SK-N-SH (cell line): ENCODE results near the gene BOK. TPM values are rescaled to one million over a fixed set of nuclear protein-coding genes. Genes with fewer than 3 reads are reported as not detected.

Experiments
- CTCF ChIA-PET: fragments of 300-600, 350-600 bp; formaldehyde crosslinking; extraction: SDS; loops from one replicate; lab custom pipeline; 2021; lab: Yijun Ruan, JAX
- POLR2A ChIA-PET: fragments of 350-600 bp; sonication (Branson Sonifier 250); formaldehyde crosslinking; extraction: SDS; loops from one replicate; lab custom pipeline; 2020; ENCODE audit warnings: antibody characterized with exemption, inconsistent platforms; lab: Yijun Ruan, JAX
- DNase-seq: peaks from one replicate; pipeline ENCODE4 v3.0.0; 2012
- H2AFZ ChIP-seq: fragments of 200-600 bp; sonication (generic); 2 replicates; pipeline ENCODE4 v1.8.1; 2016; ENCODE audit warnings: antibody characterized with exemption, mild to moderate bottlenecking, low read depth
- H3F3A ChIP-seq: fragments of 200-600 bp; sonication (generic); replicated peaks from 2 replicates; pipeline ENCODE3; 2016; ENCODE audit warnings: antibody characterized with exemption, mild to moderate bottlenecking; ENCODE audit not compliant: insufficient read depth
- H3K27ac ChIP-seq, 2 experiments: fragments of 200-500 bp in 1 of 2; fragments of 200-600 bp in 1 of 2; sonication (Bioruptor generic) in 1 of 2; sonication (generic), shearing (Covaris generic) in 1 of 2; 2 replicates each; pipeline versions ENCODE4 v1.5.1 to v1.6.1; 2014 to 2016; ENCODE audit warnings: low read depth in 2 of 2, inconsistent platforms in 1 of 2, low read length in 1 of 2, mild to moderate bottlenecking in 1 of 2, mixed read lengths in 1 of 2
- H3K27me3 ChIP-seq: fragments of 200-600 bp; sonication (generic), shearing (Covaris generic); 2 replicates; pipeline ENCODE4 v1.6.1; 2016; ENCODE audit warnings: mixed run types; ENCODE audit not compliant: insufficient read depth
- H3K36me3 ChIP-seq, 2 experiments: fragments of 200-500 bp in 1 of 2; fragments of 200-600 bp in 1 of 2; sonication (Bioruptor generic) in 1 of 2; sonication (generic) in 1 of 2; replicated peaks in 1 of 2; 2 replicates each; pipeline versions ENCODE3 to v1.5.1; 2014 to 2016; ENCODE audit warnings: low read length in 1 of 2, mild to moderate bottlenecking in 1 of 2; ENCODE audit not compliant: insufficient read depth in 2 of 2, control insufficient read depth in 1 of 2
- H3K4me1 ChIP-seq, 2 experiments: fragments of 200-500 bp in 1 of 2; fragments of 200-600 bp in 1 of 2; sonication (Bioruptor generic) in 1 of 2; sonication (generic), shearing (Covaris generic) in 1 of 2; 2 replicates each; pipeline versions ENCODE4 v1.5.1 to v1.6.1; 2014 to 2016; ENCODE audit warnings: low read depth in 1 of 2, low read length in 1 of 2, mixed run types in 1 of 2; ENCODE audit not compliant: insufficient read depth in 2 of 2, control insufficient read depth in 1 of 2
- H3K4me2 ChIP-seq: fragments of 200-600 bp; sonication (generic), shearing (Covaris generic); 2 replicates; pipeline ENCODE4 v1.6.1; 2017; ENCODE audit warnings: mixed run types
- H3K4me3 ChIP-seq, 2 experiments: fragments of 200-500 bp in 1 of 2; fragments of 200-600 bp in 1 of 2; sonication (Bioruptor generic) in 1 of 2; sonication (generic), shearing (Covaris generic) in 1 of 2; 2 replicates each; pipeline versions ENCODE4 v1.5.1 to v1.8.1; 2014 to 2016; ENCODE audit warnings: low read depth in 2 of 2, inconsistent platforms in 1 of 2, low read length in 1 of 2, mild to moderate bottlenecking in 1 of 2, mixed read lengths in 1 of 2, moderate library complexity in 1 of 2
- H3K79me2 ChIP-seq: fragments of 200-600 bp; sonication (generic); 2 replicates; pipeline ENCODE4 v1.8.1; 2017; ENCODE audit warnings: mild to moderate bottlenecking; ENCODE audit not compliant: insufficient read depth
- H3K9ac ChIP-seq: fragments of 200-600 bp; sonication (generic); 2 replicates; pipeline ENCODE4 v1.6.1; 2017; ENCODE audit warnings: mixed run types
- H3K9me2 ChIP-seq: fragments of 200-600 bp; sonication (generic); 2 replicates; pipeline ENCODE4 v1.6.1; 2017; ENCODE audit warnings: mixed run types
- H3K9me3 ChIP-seq: fragments of 200-600 bp; sonication (generic); 2 replicates; pipeline ENCODE4 v1.6.1; 2017; ENCODE audit warnings: mixed run types, mild to moderate bottlenecking, moderate library complexity
- H4K20me1 ChIP-seq: fragments of 200-600 bp; sonication (generic); 2 replicates; pipeline ENCODE4 v1.6.1; 2017; ENCODE audit warnings: mild to moderate bottlenecking, mixed run types; ENCODE audit not compliant: insufficient read depth
- CHD2 ChIP-seq: fragments of 150-350 bp; IDR thresholded peaks from 2 replicates; pipeline ENCODE4 v1.6.1; 2018; ENCODE audit warnings: low read length; ENCODE audit not compliant: partially characterized antibody
- ELF1 ChIP-seq: IDR thresholded peaks from 2 replicates; pipeline ENCODE4 v1.4.0; 2012
- EZH2phosphoT487 ChIP-seq: fragments of 200-600 bp; sonication (generic); IDR thresholded peaks from 2 replicates; pipeline ENCODE4 v1.6.1; 2017; ENCODE audit warnings: low read depth, mixed run types, mild to moderate bottlenecking, antibody characterized with exemption, moderate library complexity, borderline replicate concordance
- FOXJ3 ChIP-seq: sonication (generic); formaldehyde crosslinking; IDR thresholded peaks from 2 replicates; pipeline ENCODE4 v1.5.1; 2020; ENCODE audit warnings: mild to moderate bottlenecking, missing genetic modification reagents
- GABPA ChIP-seq: IDR thresholded peaks from 2 replicates; pipeline ENCODE4 v1.4.0; 2012; ENCODE audit warnings: low read depth, mild to moderate bottlenecking
- GATA2 ChIP-seq: sonication (generic); formaldehyde crosslinking; IDR thresholded peaks from 2 replicates; pipeline ENCODE4 v1.5.0; 2020; ENCODE audit warnings: mild to moderate bottlenecking, missing genetic modification reagents
- MEF2A ChIP-seq: IDR thresholded peaks from 2 replicates; pipeline ENCODE4 v1.4.0; 2012; ENCODE audit warnings: low read depth, borderline replicate concordance
- POLR2AphosphoS5 ChIP-seq: IDR thresholded peaks from 2 replicates; pipeline ENCODE4 v1.6.1; 2012; ENCODE audit warnings: low read depth, low read length
- RAD21 ChIP-seq: IDR thresholded peaks from 2 replicates; pipeline ENCODE4 v1.6.1; 2012; ENCODE audit warnings: mild to moderate bottlenecking, low read length
- RCOR1 ChIP-seq: fragments of 150-350 bp; IDR thresholded peaks from 2 replicates; pipeline ENCODE4 v1.6.1; 2017; ENCODE audit warnings: antibody characterized with exemption, low read length
- RXRA ChIP-seq: IDR thresholded peaks from 2 replicates; pipeline ENCODE4 v1.4.0; 2012; ENCODE audit warnings: low read depth, mild to moderate bottlenecking, borderline replicate concordance
- SIN3A ChIP-seq: IDR thresholded peaks from 2 replicates; pipeline ENCODE4 v1.6.1; 2012; ENCODE audit warnings: low read depth, mild to moderate bottlenecking, low read length, moderate library complexity, borderline replicate concordance
- SMC3 ChIP-seq: IDR thresholded peaks from 2 replicates; pipeline ENCODE4 v1.6.1; 2012; ENCODE audit warnings: low read depth, low read length, improper control_type of control experiment
- TAF1 ChIP-seq: IDR thresholded peaks from 2 replicates; pipeline ENCODE4 v1.6.1; 2012; ENCODE audit warnings: low read depth, mild to moderate bottlenecking, low read length, moderate library complexity, borderline replicate concordance
- TCF12 ChIP-seq: IDR thresholded peaks from 2 replicates; pipeline ENCODE4 v1.4.0; 2012
- TEAD4 ChIP-seq: IDR thresholded peaks from 2 replicates; pipeline ENCODE4 v1.4.0; 2012; ENCODE audit warnings: mild to moderate bottlenecking, borderline replicate concordance; ENCODE audit not compliant: insufficient read depth
- YY1 ChIP-seq: IDR thresholded peaks from 2 replicates; pipeline ENCODE4 v1.4.0; 2012; ENCODE audit warnings: low read depth, mild to moderate bottlenecking
- WGBS: methylation state at CpG from one replicate; pipeline ENCODE4 v1.1.6; 2017; ENCODE audit warnings: low lambda C conversion rate; 5-methylcytosine and 5-hydroxymethylcytosine counted together
- polyA plus RNA-seq, 3 experiments: library from polyadenylated mRNA; depleted of rRNA; stranded (reverse); fragments of >200 nt; gene quantifications; 2 replicates each; pipeline ENCODE4 v1.2.3, GENCODE V29; 2012
- TF ChIP-seq, protein P1 (sequence below): IDR thresholded peaks from 2 replicates; pipeline ENCODE4 v1.4.0; 2012; ENCODE audit warnings: low read depth, borderline replicate concordance
- TF ChIP-seq, protein P2 (sequence below): IDR thresholded peaks from 2 replicates; pipeline ENCODE4 v1.4.0; 2012; ENCODE audit warnings: low read depth
- TF ChIP-seq, protein P3 (sequence below): fragments of 150-350 bp; IDR thresholded peaks from 2 replicates; pipeline ENCODE4 v1.6.1; 2016; ENCODE audit warnings: mild to moderate bottlenecking, low read depth, low read length

BOK gene
- polyA plus RNA-seq, 1 of the 3 experiments (the other 2 are of a cell fraction), result 1.7 TPM

DNA sequence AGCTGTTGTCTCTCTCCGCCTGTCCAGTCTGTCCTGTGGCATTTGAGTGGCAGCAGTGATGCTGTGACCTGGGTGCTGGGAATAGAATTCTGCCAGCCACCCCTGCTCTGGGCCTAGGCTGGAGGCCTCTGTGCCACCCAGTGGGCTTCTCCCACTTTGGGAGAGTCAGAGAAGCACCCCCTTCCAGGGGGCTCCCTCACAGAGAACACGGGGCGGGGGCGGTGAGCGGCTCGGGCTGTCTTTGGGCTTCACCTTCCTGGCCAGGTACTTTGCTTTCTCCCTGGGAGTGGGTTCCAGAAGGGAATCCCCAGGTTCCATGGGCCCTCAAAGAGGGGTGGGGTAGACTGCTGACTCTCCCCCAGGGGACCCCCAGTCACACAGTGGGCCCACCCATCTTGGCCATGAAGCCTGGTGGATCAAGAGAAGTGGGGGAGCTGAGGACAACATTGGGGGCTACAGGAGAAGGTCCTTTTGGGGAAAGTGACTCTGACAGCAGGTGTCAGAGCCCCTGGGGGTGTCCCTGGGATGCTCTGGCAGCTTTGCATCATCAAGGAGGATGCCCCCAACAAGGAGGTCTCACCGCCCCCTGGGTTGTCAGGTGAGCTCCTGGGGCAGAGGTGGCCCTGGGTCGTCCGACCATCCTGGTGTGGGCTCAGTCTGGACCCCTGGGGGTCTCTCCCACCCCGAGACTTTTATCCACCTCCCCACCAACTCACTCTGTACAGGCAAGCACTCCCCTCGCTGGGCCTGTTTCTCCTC is 18.8 kb upstream of the BOK start:
- no peak for DNase-seq

DNA sequence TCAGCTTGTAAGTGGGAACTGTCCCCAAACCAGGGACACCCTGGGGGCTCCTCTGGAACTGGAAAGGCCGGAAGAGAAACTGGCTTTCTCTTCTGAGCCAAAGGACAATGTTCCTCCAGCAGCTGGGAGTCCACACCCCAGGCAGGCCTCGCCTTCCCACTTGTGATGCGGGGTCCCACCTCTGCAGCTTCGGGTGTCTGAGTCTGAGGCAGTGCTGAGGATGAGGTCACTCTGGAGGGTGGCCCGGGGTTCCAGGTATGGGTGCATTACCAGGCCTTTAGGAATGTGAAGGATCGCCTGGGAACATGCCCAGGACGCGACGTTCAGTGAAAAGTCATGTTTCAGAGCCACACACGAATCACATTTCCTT is 18.2 kb upstream of the BOK start:
- ChIA-PET POLR2A (no interaction called here), CTCF (interaction anchor here (1.0 kb wide), 1 partner anchor 119 kb away, joined by 4 read pairs; no protein-coding TSS in a partner anchor)
- H4K20me1 ChIP-seq, result no peaks in the 10 kb centered on the region
- TF ChIP-seq EZH2phosphoT487, result no peak
- TF ChIP-seq RAD21, result no peak
- no peak for TF ChIP-seq GABPA
- TF ChIP-seq FOXJ3 (CRISPR knock-in tag), result no peak
- no peak for TF ChIP-seq SIN3A
- no peak for TF ChIP-seq TEAD4
- TF ChIP-seq TAF1, result no peak
- no peak for TF ChIP-seq TCF12
- TF ChIP-seq YY1, result no peak
- TF ChIP-seq ELF1, result no peak
- TF ChIP-seq, protein P1, sequence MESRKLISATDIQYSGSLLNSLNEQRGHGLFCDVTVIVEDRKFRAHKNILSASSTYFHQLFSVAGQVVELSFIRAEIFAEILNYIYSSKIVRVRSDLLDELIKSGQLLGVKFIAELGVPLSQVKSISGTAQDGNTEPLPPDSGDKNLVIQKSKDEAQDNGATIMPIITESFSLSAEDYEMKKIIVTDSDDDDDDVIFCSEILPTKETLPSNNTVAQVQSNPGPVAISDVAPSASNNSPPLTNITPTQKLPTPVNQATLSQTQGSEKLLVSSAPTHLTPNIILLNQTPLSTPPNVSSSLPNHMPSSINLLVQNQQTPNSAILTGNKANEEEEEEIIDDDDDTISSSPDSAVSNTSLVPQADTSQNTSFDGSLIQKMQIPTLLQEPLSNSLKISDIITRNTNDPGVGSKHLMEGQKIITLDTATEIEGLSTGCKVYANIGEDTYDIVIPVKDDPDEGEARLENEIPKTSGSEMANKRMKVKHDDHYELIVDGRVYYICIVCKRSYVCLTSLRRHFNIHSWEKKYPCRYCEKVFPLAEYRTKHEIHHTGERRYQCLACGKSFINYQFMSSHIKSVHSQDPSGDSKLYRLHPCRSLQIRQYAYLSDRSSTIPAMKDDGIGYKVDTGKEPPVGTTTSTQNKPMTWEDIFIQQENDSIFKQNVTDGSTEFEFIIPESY, result no peak
- no peak for TF ChIP-seq RCOR1
- TF ChIP-seq SMC3, result no peak
- TF ChIP-seq RXRA, result no peak
- TF ChIP-seq, protein P2, sequence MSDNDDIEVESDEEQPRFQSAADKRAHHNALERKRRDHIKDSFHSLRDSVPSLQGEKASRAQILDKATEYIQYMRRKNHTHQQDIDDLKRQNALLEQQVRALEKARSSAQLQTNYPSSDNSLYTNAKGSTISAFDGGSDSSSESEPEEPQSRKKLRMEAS, result no peak
- no peak for TF ChIP-seq POLR2AphosphoS5
- TF ChIP-seq, protein P3, sequence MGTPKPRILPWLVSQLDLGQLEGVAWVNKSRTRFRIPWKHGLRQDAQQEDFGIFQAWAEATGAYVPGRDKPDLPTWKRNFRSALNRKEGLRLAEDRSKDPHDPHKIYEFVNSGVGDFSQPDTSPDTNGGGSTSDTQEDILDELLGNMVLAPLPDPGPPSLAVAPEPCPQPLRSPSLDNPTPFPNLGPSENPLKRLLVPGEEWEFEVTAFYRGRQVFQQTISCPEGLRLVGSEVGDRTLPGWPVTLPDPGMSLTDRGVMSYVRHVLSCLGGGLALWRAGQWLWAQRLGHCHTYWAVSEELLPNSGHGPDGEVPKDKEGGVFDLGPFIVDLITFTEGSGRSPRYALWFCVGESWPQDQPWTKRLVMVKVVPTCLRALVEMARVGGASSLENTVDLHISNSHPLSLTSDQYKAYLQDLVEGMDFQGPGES, result no peak
- TF ChIP-seq CHD2, result no peak
- no peak for TF ChIP-seq GATA2
- TF ChIP-seq MEF2A, result no peak
- H3K27ac ChIP-seq, result no peak overlapping the region
- H3K4me2 ChIP-seq, result no peak overlapping the region
- DNase-seq, result no peak
- H3F3A ChIP-seq, result peaks cover 6% of the 10 kb centered on the region
- peaks cover 0 to 8% of the 10 kb centered on the region in 2 experiments; a peak in 1 of 4 replicates for H3K4me1 ChIP-seq
- WGBS, result 75% methylated on average over 6 of the region's 10 CpGs
- H3K79me2 ChIP-seq, result no peaks in the 10 kb centered on the region
- H3K36me3 ChIP-seq, result no peaks in the 10 kb centered on the region
- H3K9ac ChIP-seq, result no peak overlapping the region
- no peak overlapping the region for H3K4me3 ChIP-seq
- H2AFZ ChIP-seq, result no peak overlapping the region
- no peaks in the 10 kb centered on the region for H3K9me3 ChIP-seq
- no peaks in the 10 kb centered on the region for H3K9me2 ChIP-seq
- H3K27me3 ChIP-seq, result peaks cover 18% of the 10 kb centered on the region; the same call in 1 of the 2 replicates

More for the DNA sequence above, 18.8 kb upstream of the BOK start:
- Histone ChIP-seq H3K27ac (no peak overlapping the region), H3K9me3 (no peaks in the 10 kb centered on the region), H2AFZ (no peak overlapping the region), H3K4me1 (peaks cover 0 to 8% of the 10 kb centered on the region in 2 experiments; a peak in 1 of 4 replicates), H4K20me1 (no peaks in the 10 kb centered on the region), H3F3A (peaks cover 3% of the 10 kb centered on the region), H3K4me2 (no peak overlapping the region), H3K27me3 (peaks cover 18% of the 10 kb centered on the region; the same call in 1 of the 2 replicates), H3K9me2 (no peaks in the 10 kb centered on the region), H3K36me3 (no peaks in the 10 kb centered on the region), H3K79me2 (no peaks in the 10 kb centered on the region), H3K4me3 (no peak overlapping the region), H3K9ac (no peak overlapping the region)
- no peak for TF ChIP-seq FOXJ3 (CRISPR knock-in tag)
- POLR2A ChIA-PET, result no interaction called here
- 90% methylated on average over 7 of the region's 11 CpGs for WGBS
- CTCF ChIA-PET, result interaction anchor here (1.0 kb wide), 1 partner anchor 119 kb away, joined by 4 read pairs; no protein-coding TSS in a partner anchor
